GM23338 (cell line): ENCODE measurements around the gene HSPB6. TPM values are rescaled to one million over a fixed set of nuclear protein-coding genes. Genes with fewer than 3 reads are reported as not detected.

Source experiments
- ATAC-seq: fragments of 200-7000 bp; cut with Tn5 transposase; 3 replicates; pipeline ENCODE4 v1.9.1; 2020
- DNase-seq: peaks from one replicate; pipeline ENCODE4 v3.0.0-alpha.2; 2015; ENCODE audit warnings: low spot score
- H2AFZ ChIP-seq: fragments of 200-600 bp; sonication (generic); 2 replicates; pipeline ENCODE4 v1.8.0; 2016; ENCODE audit warnings: antibody characterized with exemption, mild to moderate bottlenecking, moderate library complexity
- H3F3A ChIP-seq: fragments of 200-600 bp; sonication (generic); replicated peaks from 2 replicates; pipeline ENCODE4 v1.8.0; 2017; ENCODE audit warnings: antibody characterized with exemption, mixed run types, low read depth
- H3K27ac ChIP-seq: fragments of 200-600 bp; sonication (generic); 2 replicates; pipeline ENCODE4 v1.6.1; 2016; ENCODE audit warnings: low read depth
- H3K27me3 ChIP-seq: fragments of 200-600 bp; sonication (generic); 2 replicates; pipeline ENCODE4 v1.8.0; 2016; ENCODE audit warnings: mild to moderate bottlenecking, mixed run types, moderate library complexity; ENCODE audit not compliant: insufficient read depth
- H3K36me3 ChIP-seq: fragments of 200-600 bp; sonication (generic); 2 replicates; pipeline ENCODE4 v1.8.0; 2016; ENCODE audit warnings: mild to moderate bottlenecking; ENCODE audit not compliant: insufficient read depth
- H3K4me1 ChIP-seq: fragments of 200-600 bp; sonication (generic); 2 replicates; pipeline ENCODE4 v1.8.0; 2016; ENCODE audit warnings: mild to moderate bottlenecking, moderate library complexity; ENCODE audit not compliant: insufficient read depth
- H3K4me2 ChIP-seq: fragments of 200-600 bp; sonication (generic); 2 replicates; pipeline ENCODE4 v1.7.1; 2017; ENCODE audit warnings: mixed run types
- H3K4me3 ChIP-seq: fragments of 200-600 bp; sonication (generic); 2 replicates; pipeline ENCODE4 v1.6.1; 2016; ENCODE audit warnings: mixed run types
- H3K79me2 ChIP-seq: fragments of 200-600 bp; sonication (generic); replicated peaks from 2 replicates; pipeline ENCODE4 v1.8.0; 2017; ENCODE audit warnings: mild to moderate bottlenecking; ENCODE audit not compliant: insufficient read depth
- H3K9me2 ChIP-seq: fragments of 200-600 bp; sonication (generic); 2 replicates; pipeline ENCODE4 v1.8.0; 2017; ENCODE audit not compliant: insufficient read depth
- H4K20me1 ChIP-seq: fragments of 200-600 bp; sonication (generic); replicated peaks from 2 replicates; pipeline ENCODE4 v1.8.0; 2017; ENCODE audit warnings: mild to moderate bottlenecking; ENCODE audit not compliant: insufficient read depth
- H3K27ac Mint-ChIP-seq: 2 replicates; pipeline ENCODE4 v1.8.0; 2020; ENCODE audit warnings: inconsistent platforms, mild to moderate bottlenecking, moderate library complexity, mixed read lengths
- H3K27me3 Mint-ChIP-seq: 3 replicates; pipeline ENCODE4 v1.8.0; 2022; ENCODE audit warnings: low read depth, mild to moderate bottlenecking, moderate library complexity, mixed read lengths, inconsistent platforms; ENCODE audit not compliant: insufficient read depth, poor library complexity
- H3K36me3 Mint-ChIP-seq: 3 replicates; pipeline ENCODE4 v1.8.0; 2021; ENCODE audit warnings: low read depth, mild to moderate bottlenecking, inconsistent platforms, moderate library complexity, mixed read lengths
- H3K4me1 Mint-ChIP-seq: 3 replicates; pipeline ENCODE4 v1.8.0; 2020; ENCODE audit warnings: mild to moderate bottlenecking, inconsistent platforms, mixed read lengths
- H3K4me3 Mint-ChIP-seq: 3 replicates; pipeline ENCODE4 v1.8.0; 2021; ENCODE audit warnings: moderate library complexity, mild to moderate bottlenecking, inconsistent platforms, mixed read lengths
- H3K9me3 Mint-ChIP-seq: 3 replicates; pipeline ENCODE4 v1.8.0; 2020; ENCODE audit warnings: moderate library complexity, mild to moderate bottlenecking, inconsistent platforms, mixed read lengths
- CREB1 ChIP-seq: fragments of 250-450 bp; sonication (Bioruptor Pico); IDR thresholded peaks from 2 replicates; pipeline ENCODE4 v1.5.0; 2020; ENCODE audit warnings: low read depth, mild to moderate bottlenecking, moderate library complexity
- ETS1 ChIP-seq: IDR thresholded peaks from 2 replicates; pipeline ENCODE4 v1.6.1; 2016; ENCODE audit warnings: antibody characterized with exemption
- EZH2 ChIP-seq: fragments of 200-600 bp; sonication (generic); IDR thresholded peaks from one replicate; pipeline ENCODE4 v1.8.0; 2017; ENCODE audit warnings: antibody characterized with exemption, mild to moderate bottlenecking, low read depth; ENCODE audit not compliant: unreplicated experiment
- EZH2phosphoT487 ChIP-seq: fragments of 200-600 bp; sonication (generic); IDR thresholded peaks from one replicate; pipeline ENCODE4 v1.8.1; 2018; ENCODE audit warnings: antibody characterized with exemption; ENCODE audit not compliant: unreplicated experiment
- JUNB ChIP-seq: IDR thresholded peaks from one replicate; pipeline ENCODE4 v1.6.1; 2016; ENCODE audit warnings: antibody characterized with exemption; ENCODE audit not compliant: unreplicated experiment
- NANOG ChIP-seq: IDR thresholded peaks from 2 replicates; pipeline ENCODE4 v1.6.1; 2016; ENCODE audit warnings: antibody characterized with exemption, borderline replicate concordance
- POLR2AphosphoS5 ChIP-seq: IDR thresholded peaks from 2 replicates; pipeline ENCODE4 v1.6.1; 2016; ENCODE audit warnings: antibody characterized with exemption, low read depth
- REST ChIP-seq: IDR thresholded peaks from one replicate; pipeline ENCODE4 v1.6.1; 2018; ENCODE audit warnings: antibody characterized with exemption; ENCODE audit not compliant: unreplicated experiment
- STAT1 ChIP-seq: IDR thresholded peaks from one replicate; pipeline ENCODE4 v1.6.1; 2016; ENCODE audit warnings: antibody characterized with exemption; ENCODE audit not compliant: unreplicated experiment
- ZNF331 ChIP-seq: fragments of 250-450 bp; sonication (Bioruptor Pico); IDR thresholded peaks from 2 replicates; pipeline ENCODE4 v1.5.0; 2020; ENCODE audit warnings: low read depth, mild to moderate bottlenecking, moderate library complexity
- polyA plus RNA-seq: library from polyadenylated mRNA; unstranded; fragments of >200 nt; fragmentation: Nextera tagmentation; extraction: Ambion mirVana; gene quantifications from 2 replicates; pipeline ENCODE4 v1.2.1, GENCODE V29; 2016
- total RNA-seq: library from RNA; depleted of rRNA; stranded (reverse); fragments of >200 nt; shearing (Covaris generic); gene quantifications from 2 replicates; pipeline ENCODE4 v1.2.3, GENCODE V29; 2014
- TF ChIP-seq, protein P1 (sequence below), 2 experiments: fragments of 200-600 bp in 1 of 2; sonication (generic) in 1 of 2; conservative IDR thresholded peaks; 2 replicates each; pipeline versions ENCODE4 v1.5.1 to v1.6.1; 2016 to 2017; ENCODE audit warnings: antibody characterized with exemption in 2 of 2, low read depth in 2 of 2, mild to moderate bottlenecking in 2 of 2, moderate library complexity in 1 of 2

HSPB6 gene
- total and polyA plus RNA-seq, 2 experiments from 2014 or later = 0.87 to 3.2 TPM

DNA sequence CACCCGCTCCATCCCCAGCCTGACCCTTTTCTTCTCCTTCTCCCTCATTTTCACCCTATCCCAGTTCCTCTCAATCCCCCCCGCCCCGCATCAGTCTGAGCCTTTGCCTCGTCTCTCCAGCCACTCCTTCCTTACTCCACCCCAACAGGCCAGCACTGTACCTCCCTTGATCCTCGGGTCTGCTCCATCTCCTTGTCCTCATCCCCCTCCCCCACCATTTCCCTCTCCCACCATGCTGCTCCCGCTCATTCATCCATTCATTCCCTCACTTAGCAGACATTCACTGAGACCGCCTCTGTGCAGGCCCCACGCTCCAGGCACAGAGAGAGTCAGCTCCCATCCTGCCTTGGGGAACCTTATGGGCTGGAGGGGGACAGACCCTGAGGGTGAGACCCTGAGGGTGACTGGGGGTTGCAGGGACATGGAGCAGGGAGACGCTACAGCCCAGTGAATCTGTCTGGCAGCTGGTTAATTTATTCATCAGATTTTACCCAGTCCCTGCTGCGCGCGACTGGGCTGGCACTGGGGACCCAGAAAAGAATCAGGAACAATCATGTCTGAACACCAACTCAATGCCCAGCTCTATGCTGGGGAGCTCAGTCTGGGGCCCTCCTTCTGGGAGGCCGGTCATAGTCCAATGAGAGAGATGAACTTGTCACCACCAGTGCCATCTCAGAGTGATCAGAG, 19.4 kb upstream of the HSPB6 start:
- Histone ChIP-seq H4K20me1 (no peaks in the 10 kb centered on the region), H3K79me2 (no peaks in the 10 kb centered on the region), H3K36me3 (no peaks in the 10 kb centered on the region), H3K27ac (no peak overlapping the region), H3K4me2 (peak overlapping the region; percentile 89), H3F3A (peaks cover 7% of the 10 kb centered on the region; the same call in 1 of the 2 replicates), H3K4me3 (peak overlapping the region; percentile 65), H2AFZ (no peak overlapping the region; the same call in 1 of the 2 replicates), H3K27me3 (peaks cover 16% of the 10 kb centered on the region), H3K9me2 (no peaks in the 10 kb centered on the region), H3K4me1 (peaks cover 23% of the 10 kb centered on the region)
- Mint-ChIP-seq H3K36me3 (no peaks in the 10 kb centered on the region), H3K4me1 (peaks cover 34% of the 10 kb centered on the region), H3K9me3 (no peaks in the 10 kb centered on the region; the same call in 2 of the 3 replicates), H3K4me3 (peak overlapping the region; percentile 76), H3K27me3 (peaks cover 23% of the 10 kb centered on the region), H3K27ac (no peak overlapping the region; the same call in 1 of the 2 replicates)
- no peak for TF ChIP-seq CREB1 (CRISPR knock-in tag)
- TF ChIP-seq EZH2phosphoT487 = no peak
- ATAC-seq (peak; percentile 3; the same call in 1 of the 3 replicates), DNase-seq (peak; percentile 62)

GRCh38 chr19:35775298-35776101, 18.7 kb upstream of the HSPB6 start, which contains the start of gene ARHGAP33:
TSS of gene ARHGAP33 (plus strand) at chr19:35775564. CDS start at chr19:35775659, 95 bp downstream.
- peak within 1 kb of the TSS; percentile 89 for H3K4me2 ChIP-seq
- no peaks in the 10 kb centered on the region; the same call in 2 of the 3 replicates for H3K9me3 Mint-ChIP-seq
- no peaks in the 10 kb centered on the region for H3K79me2 ChIP-seq
- peaks cover 7% of the 10 kb centered on the region; the same call in 1 of the 2 replicates for H3F3A ChIP-seq
- H3K4me1 ChIP-seq = peaks cover 22% of the 10 kb centered on the region
- H3K36me3 ChIP-seq = no peaks in the 10 kb centered on the region
- peak; percentile 100 for DNase-seq
- H3K27ac Mint-ChIP-seq = no peak within 1 kb of the TSS; the same call in 1 of the 2 replicates
- H3K27ac ChIP-seq = no peak within 1 kb of the TSS
- peak within 1 kb of the TSS; percentile 76 for H3K4me3 Mint-ChIP-seq
- H3K27me3 Mint-ChIP-seq = peaks cover 21% of the 10 kb centered on the region
- peak; percentile 78 for ATAC-seq
- H3K36me3 Mint-ChIP-seq = no peaks in the 10 kb centered on the region; the same call in 2 of the 3 replicates
- no peak within 1 kb of the TSS; the same call in 1 of the 2 replicates for H2AFZ ChIP-seq
- H4K20me1 ChIP-seq = no peaks in the 10 kb centered on the region; the same call in 1 of the 2 replicates
- peaks cover 16% of the 10 kb centered on the region for H3K27me3 ChIP-seq
- H3K4me3 ChIP-seq = peak within 1 kb of the TSS; percentile 65
- no peaks in the 10 kb centered on the region for H3K9me2 ChIP-seq
- peaks cover 32% of the 10 kb centered on the region for H3K4me1 Mint-ChIP-seq
- TF ChIP-seq STAT1 (no peak), NANOG (no peak), ETS1 (no peak), EZH2 (no peak), POLR2AphosphoS5 (no peak; the same call in 1 of the 2 replicates), JUNB (no peak), CREB1 (CRISPR knock-in tag) (no peak), ZNF331 (CRISPR knock-in tag) (no peak), REST (no peak)
- TF ChIP-seq, protein P1, sequence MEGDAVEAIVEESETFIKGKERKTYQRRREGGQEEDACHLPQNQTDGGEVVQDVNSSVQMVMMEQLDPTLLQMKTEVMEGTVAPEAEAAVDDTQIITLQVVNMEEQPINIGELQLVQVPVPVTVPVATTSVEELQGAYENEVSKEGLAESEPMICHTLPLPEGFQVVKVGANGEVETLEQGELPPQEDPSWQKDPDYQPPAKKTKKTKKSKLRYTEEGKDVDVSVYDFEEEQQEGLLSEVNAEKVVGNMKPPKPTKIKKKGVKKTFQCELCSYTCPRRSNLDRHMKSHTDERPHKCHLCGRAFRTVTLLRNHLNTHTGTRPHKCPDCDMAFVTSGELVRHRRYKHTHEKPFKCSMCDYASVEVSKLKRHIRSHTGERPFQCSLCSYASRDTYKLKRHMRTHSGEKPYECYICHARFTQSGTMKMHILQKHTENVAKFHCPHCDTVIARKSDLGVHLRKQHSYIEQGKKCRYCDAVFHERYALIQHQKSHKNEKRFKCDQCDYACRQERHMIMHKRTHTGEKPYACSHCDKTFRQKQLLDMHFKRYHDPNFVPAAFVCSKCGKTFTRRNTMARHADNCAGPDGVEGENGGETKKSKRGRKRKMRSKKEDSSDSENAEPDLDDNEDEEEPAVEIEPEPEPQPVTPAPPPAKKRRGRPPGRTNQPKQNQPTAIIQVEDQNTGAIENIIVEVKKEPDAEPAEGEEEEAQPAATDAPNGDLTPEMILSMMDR (conservative IDR thresholded peaks at IDR 0.05; ENCODE audit: low read depth in 2 of 2) = no peak
